ENCODE data around the gene REXO2.

The REXO2 gene

DNA sequence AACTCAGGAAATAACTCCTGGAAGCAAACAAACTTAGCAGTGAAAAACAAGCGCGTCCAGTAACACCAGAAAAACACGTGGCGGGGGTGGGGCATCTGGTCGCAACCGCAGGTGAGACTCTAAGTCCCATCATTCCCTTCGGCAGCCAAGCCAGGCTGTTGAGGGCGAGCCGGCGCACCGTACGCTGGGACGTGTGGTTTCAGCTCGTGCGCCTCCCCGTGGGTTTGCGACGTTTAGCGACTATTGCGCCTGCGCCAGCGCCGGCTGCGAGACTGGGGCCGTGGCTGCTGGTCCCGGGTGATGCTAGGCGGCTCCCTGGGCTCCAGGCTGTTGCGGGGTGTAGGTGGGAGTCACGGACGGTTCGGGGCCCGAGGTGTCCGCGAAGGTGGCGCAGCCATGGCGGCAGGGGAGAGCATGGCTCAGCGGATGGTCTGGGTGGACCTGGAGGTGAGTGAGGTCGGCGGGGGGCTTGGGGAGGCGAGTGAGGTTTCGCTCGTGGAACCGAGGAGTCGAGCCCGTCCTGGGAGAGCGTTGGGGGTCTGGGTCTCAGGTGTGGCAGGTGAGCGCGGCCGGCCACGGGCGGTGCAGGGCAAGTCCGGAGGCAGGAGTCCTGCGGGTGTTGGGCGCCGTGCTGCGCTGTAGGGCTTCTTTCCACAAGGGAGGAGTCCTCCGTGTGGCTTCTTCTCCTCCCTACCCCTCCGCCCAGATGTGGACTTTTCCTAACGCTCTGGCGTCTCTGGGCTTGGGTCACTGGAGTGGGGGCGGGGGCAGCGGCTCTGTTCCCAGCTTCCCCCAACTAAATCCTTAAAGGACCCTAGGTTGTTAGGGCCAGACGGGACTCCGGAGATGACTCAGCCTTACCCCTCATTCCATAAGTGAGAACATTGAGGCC, at the start of gene REXO2:
TSS of gene REXO2 (plus strand) at position 239 of the 892 bp plus-strand sequence. CDS start at position 301, 62 bp downstream.
- DNase-seq (ENCODE audit: low read depth): peak; percentile 96

DNA sequence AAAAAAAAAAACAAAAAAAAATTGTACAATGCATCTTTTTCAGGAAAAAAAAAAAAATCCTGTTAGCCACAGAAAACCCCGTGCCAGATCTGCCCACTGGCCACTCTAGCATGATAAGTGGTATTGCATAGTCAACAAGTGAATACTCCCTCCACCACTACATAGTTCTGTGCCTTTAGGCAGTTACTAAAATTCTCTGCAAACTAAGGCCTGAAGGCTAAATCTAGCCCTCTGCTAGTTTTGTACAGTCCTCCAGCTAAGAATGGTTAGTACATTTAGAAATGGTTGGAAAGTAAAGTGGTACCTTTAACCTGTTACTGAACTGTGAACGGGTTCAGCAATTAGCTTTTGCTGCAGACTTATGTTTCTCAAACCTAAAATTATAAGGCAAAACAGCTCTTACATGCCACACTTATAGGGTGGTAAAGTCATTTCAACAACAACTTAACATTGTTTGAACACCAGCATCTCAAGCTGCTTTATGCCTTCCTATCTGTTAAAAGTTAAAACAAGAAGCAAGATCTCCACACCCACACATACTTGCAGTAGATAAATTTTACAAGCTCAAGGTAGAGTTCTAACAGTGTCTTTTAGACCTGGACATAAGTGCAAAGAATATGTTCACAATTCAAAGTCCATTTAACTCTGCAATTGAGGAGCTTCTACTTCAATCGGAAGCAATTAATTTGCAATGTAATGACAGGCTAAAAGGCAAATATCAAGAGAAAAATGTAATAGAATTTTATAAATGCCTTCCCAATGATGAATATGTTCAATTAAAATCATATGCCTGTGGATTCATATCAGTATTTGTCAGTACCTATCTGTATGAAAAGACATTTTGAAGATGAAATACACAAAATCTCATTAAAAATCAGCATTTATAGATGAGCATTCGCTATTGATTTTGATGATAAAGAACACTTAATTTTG, 46.3 kb upstream of the REXO2 start:
- no peak for DNase-seq (ENCODE audit: low read depth)

- DNase-seq (ENCODE audit: low read depth): peak; percentile 27
These were observed 43.5 kb upstream of the REXO2 start for GRCh38 chr11:114395736-114396135.

DNA sequence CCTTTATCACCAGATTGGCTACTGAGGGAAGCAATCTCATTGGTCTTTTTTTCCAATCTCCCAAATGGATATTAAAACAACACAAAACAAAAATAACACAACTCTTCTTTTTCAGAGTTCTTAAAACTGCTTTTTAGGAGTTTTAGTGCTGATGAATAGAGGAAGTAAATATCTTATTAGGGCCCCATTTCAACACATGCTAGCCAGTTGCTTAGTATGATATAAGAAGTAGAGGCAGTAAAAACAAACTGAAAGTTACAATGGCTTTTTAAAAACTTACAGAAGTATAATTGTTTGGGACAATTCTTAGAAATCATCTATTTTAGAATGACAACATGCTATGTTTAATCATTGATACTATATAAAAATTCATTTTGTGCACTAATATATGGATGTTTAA, 42.4 kb upstream of the REXO2 start:
- DNase-seq (ENCODE audit: low read depth): no peak

DNA sequence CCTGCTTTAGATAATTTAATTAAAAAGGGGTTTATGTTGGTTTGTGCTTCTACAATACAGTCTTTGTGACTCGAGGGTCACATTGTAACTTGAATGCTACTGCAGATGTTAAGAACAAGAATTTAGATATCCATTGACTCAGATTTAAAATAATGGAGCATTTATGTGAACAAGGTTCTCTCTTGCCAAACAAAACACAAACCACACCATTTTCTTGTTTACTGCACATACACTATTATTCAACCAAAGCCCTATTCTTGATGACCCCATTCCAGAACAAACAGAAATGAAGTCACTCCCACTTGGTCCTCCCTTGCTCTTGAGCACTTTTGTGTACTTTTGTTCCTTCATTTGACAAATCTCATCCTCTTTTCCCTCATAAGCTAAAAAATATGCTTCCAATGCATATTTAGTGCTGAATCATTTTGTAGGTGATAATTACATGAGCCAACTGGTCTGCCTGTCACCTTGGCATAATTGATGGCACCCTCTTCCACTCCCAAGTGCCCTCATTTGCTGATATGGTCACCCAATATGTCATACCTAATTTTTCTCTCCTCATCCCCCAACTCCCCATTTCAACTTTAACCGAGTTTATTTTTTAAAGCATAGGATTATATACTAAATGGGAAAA, 41.8 kb upstream of the REXO2 start:
- no peak for DNase-seq (ENCODE audit: low read depth)

- peak; percentile 66 for DNase-seq (ENCODE audit: low read depth)
These were observed 40.9 kb upstream of the REXO2 start for GRCh38 chr11:114398303-114398920.

DNA sequence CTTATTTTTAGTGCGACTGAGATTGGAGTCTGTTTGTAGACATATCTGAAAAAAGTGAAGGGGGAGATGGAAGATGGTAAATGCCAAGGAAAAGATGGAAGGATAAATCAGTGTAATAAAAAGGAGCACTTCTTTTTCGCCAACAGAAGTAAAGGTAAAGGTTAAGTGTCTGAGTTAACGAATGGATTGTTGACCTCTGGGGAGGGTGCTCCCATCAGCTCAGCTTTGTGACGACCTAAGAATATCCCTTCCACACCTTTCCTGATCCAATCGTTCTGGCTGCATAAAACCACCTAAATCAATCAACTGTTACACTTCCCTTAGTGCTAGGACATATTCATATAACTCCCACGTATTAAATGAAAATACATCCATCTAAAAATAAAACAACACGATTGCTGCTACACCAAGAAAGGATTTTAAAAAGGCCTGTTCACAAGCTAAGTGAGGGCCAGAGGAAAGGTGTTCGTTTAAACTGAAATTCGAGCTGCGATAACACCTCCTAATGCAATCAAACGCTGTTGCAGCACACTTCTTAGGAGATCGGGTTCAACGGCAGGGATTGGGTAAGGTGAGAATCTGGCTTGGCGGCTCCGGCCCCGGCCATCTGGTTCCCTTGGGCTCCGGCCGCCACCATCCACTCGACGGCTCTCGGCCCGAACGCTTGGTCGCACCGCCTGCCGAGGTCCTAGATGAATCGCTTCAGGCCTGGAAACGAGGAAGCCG, 39.6 kb upstream of the REXO2 start:
- DNase-seq (ENCODE audit: low read depth): peak; percentile 38

GRCh38 chr11:114400216-114400914, 38.9 kb upstream of the REXO2 start, which contains the start of the genes C11orf71 and RBM7:
TSS of gene C11orf71 (minus strand) at chr11:114400511. CDS start at chr11:114400331, 180 bp downstream.
TSS of gene RBM7 (plus strand) at chr11:114400666. CDS start at chr11:114400672, 6 bp downstream.
- DNase-seq (ENCODE audit: low read depth): peak; percentile 99

GRCh38 chr11:114400915-114401223, 38.4 kb upstream of the REXO2 start:
- no peak for DNase-seq (ENCODE audit: low read depth)

- DNase-seq (ENCODE audit: low read depth): peak; percentile 31
These were observed 38.0 kb upstream of the REXO2 start for GRCh38 chr11:114401311-114401710.

- no peak for DNase-seq (ENCODE audit: low read depth)
These were observed 26.3 kb upstream of the REXO2 start for GRCh38 chr11:114412946-114413345.

GRCh38 chr11:114413958-114414357, 25.3 kb upstream of the REXO2 start:
- no peak for DNase-seq (ENCODE audit: low read depth)

GRCh38 chr11:114416441-114416961, 22.8 kb upstream of the REXO2 start:
- DNase-seq (ENCODE audit: low read depth): peak; percentile 22

DNA sequence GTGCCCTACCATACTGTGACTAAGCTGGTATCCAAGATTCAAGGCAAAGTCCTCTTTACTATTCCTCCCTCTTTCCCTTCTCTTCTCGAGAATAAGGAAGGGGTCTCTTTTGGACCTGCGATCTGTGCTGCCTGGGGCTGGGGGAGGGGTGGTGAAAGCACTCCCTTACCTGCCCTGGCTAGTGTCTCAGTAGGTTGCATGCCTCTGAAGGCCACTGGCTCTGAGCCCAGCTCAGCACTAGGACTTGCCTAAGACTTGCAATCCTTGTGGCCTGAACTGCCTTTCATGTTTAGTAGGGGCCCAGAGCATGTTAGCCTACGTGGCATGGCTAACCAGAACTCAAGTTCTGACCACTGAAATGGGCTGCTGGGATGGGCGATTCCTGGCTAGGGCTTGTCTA, 13.0 kb upstream of the REXO2 start:
- no peak for DNase-seq (ENCODE audit: low read depth)

- no peak for DNase-seq (ENCODE audit: low read depth)
These were observed 9.0 kb upstream of the REXO2 start for GRCh38 chr11:114430290-114430689.

DNA sequence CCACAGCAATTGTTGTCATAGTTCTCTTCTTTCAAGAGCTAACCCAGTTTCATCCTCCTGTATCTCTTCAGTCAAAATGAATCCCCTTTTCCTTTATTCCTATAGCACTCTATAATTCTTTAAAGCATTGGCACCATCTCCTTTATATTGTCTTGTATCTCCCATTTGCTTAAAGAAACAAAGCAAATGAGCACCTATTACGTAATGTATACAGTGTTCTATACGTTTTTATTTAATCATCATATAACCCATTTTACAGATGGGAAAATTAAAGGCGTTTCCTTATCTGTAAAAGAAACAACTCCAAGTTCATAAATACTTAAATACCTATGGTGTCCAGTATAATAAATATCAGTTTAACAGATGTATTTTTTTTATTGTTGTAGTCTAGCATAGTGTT, 6.4 kb upstream of the REXO2 start:
- DNase-seq (ENCODE audit: low read depth): no peak

DNA sequence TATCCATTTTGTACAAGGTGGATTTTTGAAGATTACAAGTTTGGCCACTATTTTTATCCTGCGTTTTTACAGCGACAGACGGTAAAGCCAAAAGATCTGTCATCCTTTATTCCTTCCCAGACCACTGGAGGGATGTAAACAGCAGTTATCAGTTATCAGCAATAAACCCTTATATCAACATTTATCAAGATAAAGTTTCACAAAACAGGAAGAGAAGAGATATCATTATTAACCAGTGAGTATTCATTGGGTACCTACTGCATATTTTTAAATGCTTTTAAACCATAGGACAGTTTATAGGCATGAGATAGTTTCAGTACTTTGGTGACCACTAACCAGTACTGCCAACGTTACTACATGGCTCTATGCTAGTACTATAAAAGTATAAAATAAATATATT, 5.9 kb upstream of the REXO2 start:
- DNase-seq (ENCODE audit: low read depth): no peak

DNA sequence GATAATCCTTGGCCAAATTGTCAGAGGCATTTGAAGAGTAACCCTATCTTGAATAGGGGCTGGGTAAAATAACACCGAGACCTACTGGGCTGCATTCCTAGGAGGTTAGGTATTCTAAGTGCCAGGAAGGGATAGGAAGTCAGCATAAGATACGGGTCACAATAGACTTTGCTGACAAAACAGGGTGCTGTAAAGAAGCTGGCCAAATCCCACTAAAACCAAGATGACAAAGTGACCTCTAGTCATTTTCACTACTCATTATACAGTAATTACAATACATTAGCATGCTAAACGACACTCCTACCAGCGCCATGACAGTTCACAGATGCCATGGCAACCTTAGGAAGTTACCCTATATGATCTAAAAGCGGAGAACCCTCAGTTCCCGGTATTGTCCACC, 964 bp upstream of the REXO2 start:
- peak; percentile 5 for DNase-seq (ENCODE audit: low read depth)

DNA sequence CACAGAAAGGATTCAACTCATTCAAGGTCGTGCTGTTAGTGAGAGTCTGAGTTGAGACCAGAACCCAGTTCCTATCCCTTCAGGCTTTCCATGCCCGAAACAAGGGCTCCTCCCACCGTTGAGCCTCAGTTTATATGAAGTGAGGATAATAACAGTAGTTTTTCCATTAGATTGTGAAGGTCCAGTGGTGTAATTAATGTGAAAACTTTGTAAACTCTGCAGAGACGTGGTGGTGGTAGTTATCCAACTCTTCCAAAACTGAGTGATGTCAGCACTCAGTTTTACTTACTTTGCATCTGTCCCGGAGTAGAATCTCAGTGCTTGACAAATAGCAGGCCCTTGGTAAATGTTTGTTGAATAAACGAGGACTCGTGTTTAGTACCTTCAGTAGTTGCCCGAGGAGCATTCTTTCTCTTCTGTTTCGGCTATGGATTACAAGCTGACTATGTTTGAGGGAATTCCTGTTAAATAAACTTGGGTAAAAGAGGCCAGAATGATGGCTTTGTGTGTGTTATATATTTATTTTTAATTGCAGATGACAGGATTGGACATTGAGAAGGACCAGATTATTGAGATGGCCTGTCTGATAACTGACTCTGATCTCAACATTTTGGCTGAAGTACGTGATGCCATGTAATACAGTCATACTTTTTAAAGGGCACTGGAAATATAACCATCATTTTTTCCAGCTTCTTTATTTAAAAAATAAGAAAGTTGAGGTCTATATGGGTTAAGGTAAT, 1.0 kb downstream of the REXO2 start:
- DNase-seq (ENCODE audit: low read depth): peak; percentile 30
